ENCODE measurements around the gene LCP2.

The LCP2 gene

DNA sequence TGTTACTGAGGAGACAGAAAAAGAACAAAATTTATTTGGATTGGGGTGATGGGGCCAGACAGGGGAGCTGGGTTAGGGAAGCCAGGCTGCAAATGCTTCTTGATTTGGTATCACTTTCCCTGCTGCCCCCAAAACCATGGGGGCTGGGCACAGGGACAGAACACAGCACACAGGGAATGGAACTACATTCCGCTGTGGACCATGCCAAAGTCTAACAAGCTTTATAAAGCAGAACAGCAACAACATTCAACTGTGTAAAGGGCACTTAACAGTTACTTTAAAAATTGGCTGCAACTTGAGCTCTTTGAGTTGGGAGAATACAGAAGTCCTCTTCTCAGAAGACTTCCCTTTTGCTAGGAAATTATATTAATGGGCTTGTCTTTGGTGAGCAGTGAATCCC is 41.0 kb downstream of the LCP2 start:
- in situ Hi-C loops (cut with MboI; ENCODE audit: low pct_unique_long_range_greater_than_20kb, low sequenced_read_pairs, unreplicated experiment), result loop anchor here (10.0 kb wide), 1 partner anchor 158 kb away; no protein-coding TSS in a partner anchor
- no peak for DNase-seq (ENCODE audit: low spot score)
- TF ChIP-seq, protein P1, sequence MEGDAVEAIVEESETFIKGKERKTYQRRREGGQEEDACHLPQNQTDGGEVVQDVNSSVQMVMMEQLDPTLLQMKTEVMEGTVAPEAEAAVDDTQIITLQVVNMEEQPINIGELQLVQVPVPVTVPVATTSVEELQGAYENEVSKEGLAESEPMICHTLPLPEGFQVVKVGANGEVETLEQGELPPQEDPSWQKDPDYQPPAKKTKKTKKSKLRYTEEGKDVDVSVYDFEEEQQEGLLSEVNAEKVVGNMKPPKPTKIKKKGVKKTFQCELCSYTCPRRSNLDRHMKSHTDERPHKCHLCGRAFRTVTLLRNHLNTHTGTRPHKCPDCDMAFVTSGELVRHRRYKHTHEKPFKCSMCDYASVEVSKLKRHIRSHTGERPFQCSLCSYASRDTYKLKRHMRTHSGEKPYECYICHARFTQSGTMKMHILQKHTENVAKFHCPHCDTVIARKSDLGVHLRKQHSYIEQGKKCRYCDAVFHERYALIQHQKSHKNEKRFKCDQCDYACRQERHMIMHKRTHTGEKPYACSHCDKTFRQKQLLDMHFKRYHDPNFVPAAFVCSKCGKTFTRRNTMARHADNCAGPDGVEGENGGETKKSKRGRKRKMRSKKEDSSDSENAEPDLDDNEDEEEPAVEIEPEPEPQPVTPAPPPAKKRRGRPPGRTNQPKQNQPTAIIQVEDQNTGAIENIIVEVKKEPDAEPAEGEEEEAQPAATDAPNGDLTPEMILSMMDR (IDR thresholded peaks at IDR 0.05; ENCODE audit: extremely low read depth, insufficient read depth, missing control alignments), result no peak

DNA sequence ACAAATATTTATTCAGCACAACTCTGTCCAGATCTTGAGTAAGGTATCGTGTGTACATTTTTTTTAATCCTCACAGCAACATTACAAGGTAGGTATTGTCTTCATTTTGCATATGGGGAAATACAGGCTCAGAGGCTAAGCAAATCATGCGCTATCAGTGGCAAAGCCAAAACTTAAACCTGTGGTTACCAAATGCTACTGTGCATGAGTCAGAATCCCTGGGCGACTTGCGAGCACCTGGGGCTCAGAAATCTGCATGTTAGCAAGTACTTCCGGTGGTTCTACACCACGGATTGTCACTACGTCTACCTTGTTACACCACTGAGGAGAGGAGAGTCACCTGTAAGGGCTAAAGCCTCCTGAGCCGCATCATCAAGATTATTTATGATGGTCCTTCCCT is 43.5 kb downstream of the LCP2 start:
- in situ Hi-C loops (cut with MboI; ENCODE audit: low pct_unique_long_range_greater_than_20kb, low sequenced_read_pairs, unreplicated experiment), result loop anchor here (10.0 kb wide), 1 partner anchor 161 kb away; no protein-coding TSS in a partner anchor
- TF ChIP-seq, protein P1 (IDR thresholded peaks at IDR 0.05; ENCODE audit: extremely low read depth, insufficient read depth, missing control alignments), result no peak
- peak; percentile 65 for DNase-seq (ENCODE audit: low spot score)

DNA sequence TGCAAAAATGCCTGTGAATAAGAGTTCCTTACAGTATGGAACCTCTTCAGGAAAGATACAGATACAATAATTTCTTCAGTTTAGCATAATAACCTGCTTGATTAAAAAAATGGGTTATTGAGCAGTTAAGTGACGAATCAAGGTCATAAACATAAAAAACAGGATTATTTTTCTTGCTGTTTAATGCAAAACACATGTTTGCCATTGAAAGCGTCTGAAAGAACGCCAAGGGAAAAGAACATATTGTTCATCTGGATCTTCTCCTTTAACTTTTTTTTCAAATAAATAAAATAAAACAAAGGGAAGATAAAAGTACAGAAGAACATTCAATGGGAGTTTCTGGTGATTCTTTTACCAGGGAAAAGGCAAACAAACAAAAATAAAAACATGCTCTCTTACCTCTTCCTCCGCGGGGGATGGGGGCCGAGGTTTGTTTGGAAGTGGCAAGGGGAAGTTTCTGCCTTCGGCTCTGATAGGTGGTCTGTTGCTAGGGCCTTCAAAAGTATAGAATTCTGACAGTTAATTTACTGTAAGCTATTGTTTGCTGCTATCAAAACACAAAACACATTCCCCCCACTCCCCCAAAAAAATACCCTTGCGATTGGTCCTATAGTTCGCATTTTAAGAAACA is 44.7 kb downstream of the LCP2 start:
- DNase-seq (ENCODE audit: low spot score), result no peak
- TF ChIP-seq, protein P1 (IDR thresholded peaks at IDR 0.05; ENCODE audit: extremely low read depth, insufficient read depth, missing control alignments), result no peak
- in situ Hi-C loops (cut with MboI; ENCODE audit: low pct_unique_long_range_greater_than_20kb, low sequenced_read_pairs, unreplicated experiment), result loop anchor here (10.0 kb wide), 1 partner anchor 162 kb away; no protein-coding TSS in a partner anchor

DNA sequence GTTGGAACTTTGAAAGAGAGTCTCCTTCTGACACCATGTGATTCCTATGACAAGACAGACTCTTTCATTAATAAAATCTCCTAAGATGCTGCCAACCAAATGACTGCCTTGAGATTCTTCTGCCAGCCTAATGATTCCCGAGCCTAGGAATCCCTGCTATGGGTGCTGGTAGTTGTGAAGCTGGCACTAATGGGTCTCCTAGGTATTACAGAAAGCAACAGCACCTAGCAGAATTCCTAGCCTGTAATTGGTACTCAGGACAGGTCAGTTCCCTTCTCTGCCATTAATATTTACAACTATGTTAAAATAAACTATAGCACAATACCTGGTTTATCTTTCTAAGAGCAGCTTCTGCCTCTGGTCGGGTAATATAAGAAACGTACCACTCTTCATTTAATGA is 45.5 kb downstream of the LCP2 start:
- TF ChIP-seq, protein P1 (IDR thresholded peaks at IDR 0.05; ENCODE audit: extremely low read depth, insufficient read depth, missing control alignments), result no peak
- in situ Hi-C loops (cut with MboI; ENCODE audit: low pct_unique_long_range_greater_than_20kb, low sequenced_read_pairs, unreplicated experiment), result loop anchor here (10.0 kb wide), 1 partner anchor 163 kb away; no protein-coding TSS in a partner anchor
- DNase-seq (ENCODE audit: low spot score), result no peak

DNA sequence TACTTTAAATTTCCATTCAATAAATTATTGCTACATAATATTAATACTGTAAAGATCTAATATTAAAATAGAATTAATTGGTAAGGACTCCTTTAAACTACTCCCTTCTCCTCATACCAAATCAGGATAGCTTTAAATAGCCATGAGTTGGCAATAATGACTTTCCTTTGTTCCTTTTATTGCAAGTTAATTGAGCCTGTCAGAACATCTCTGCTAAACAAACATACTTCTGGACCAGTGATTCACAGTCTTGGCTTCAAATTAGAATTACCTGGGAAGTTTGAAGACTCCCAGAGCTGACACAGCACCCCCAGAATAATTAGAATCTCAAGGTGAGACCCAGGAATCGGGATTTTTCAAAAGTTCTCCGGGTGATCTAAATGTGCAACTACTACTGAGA is 46.1 kb downstream of the LCP2 start:
- DNase-seq (ENCODE audit: low spot score), result no peak
- in situ Hi-C loops (cut with MboI; ENCODE audit: low pct_unique_long_range_greater_than_20kb, low sequenced_read_pairs, unreplicated experiment), result loop anchor here (10.0 kb wide), 1 partner anchor 163 kb away; no protein-coding TSS in a partner anchor
- TF ChIP-seq, protein P1 (IDR thresholded peaks at IDR 0.05; ENCODE audit: extremely low read depth, insufficient read depth, missing control alignments), result no peak

DNA sequence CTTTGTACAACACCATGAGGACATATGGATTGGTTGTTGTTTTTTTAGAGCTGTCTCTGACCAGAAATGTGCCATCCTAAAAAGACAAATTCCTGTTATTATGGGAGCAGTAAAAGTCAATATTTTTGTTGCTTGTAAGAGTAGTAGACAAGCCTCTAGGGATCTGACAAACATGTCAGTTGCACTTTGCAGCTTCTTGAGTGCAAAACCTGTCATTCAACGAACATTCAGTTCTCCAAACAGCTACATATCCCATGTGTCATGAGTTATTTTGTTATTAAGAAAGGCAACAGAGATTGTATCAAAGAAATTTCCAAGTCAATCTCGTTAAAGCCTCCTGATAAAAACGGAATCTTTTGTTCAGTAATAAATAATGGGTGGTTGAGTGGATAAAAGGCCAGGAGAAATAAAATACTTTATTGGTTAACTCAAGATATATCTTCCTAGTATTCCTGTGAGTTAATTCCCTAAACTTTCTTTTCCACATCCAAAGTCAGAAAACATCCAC is 46.7 kb downstream of the LCP2 start:
- TF ChIP-seq, protein P1 (IDR thresholded peaks at IDR 0.05; ENCODE audit: extremely low read depth, insufficient read depth, missing control alignments), result no peak
- in situ Hi-C loops (cut with MboI; ENCODE audit: low pct_unique_long_range_greater_than_20kb, low sequenced_read_pairs, unreplicated experiment), result loop anchor here (10.0 kb wide), 1 partner anchor 164 kb away; no protein-coding TSS in a partner anchor
- DNase-seq (ENCODE audit: low spot score), result no peak
